HG03103 (cell line): ENCODE measurements around the gene CD47.

ENCODE experiments used
- ATAC-seq: cut with Tn5 transposase; IDR thresholded peaks from one replicate; pipeline ENCODE4 v1.9.1; 2021; ENCODE audit warnings: low read depth; ENCODE audit not compliant: unreplicated experiment

Gene CD47

GRCh38 chr3:108093616-108094015 lies 2.8 kb upstream of the CD47 start:
- ATAC-seq: no peak

- no peak for ATAC-seq
These were observed 2.2 kb upstream of the CD47 start for GRCh38 chr3:108093021-108093420.

GRCh38 chr3:108092501-108092900 lies 1.7 kb upstream of the CD47 start:
- no peak for ATAC-seq

- ATAC-seq: no peak
These were observed 843 bp upstream of the CD47 start for GRCh38 chr3:108091498-108092250.

- ATAC-seq: peak; percentile 2
These were observed 656 bp downstream of the CD47 start for GRCh38 chr3:108090049-108090700.

GRCh38 chr3:108089579-108089978 lies 1.3 kb downstream of the CD47 start:
- ATAC-seq: no peak

- ATAC-seq: peak; percentile 23
These were observed 2.1 kb downstream of the CD47 start for GRCh38 chr3:108088697-108089096.

- no peak for ATAC-seq
These were observed 2.7 kb downstream of the CD47 start for GRCh38 chr3:108088146-108088545.

- ATAC-seq: no peak
These were observed 4.2 kb downstream of the CD47 start for GRCh38 chr3:108086653-108087052.

GRCh38 chr3:108085810-108086350 lies 5.0 kb downstream of the CD47 start:
- no peak for ATAC-seq

- no peak for ATAC-seq
These were observed 5.5 kb downstream of the CD47 start for GRCh38 chr3:108085370-108085769.

- ATAC-seq: no peak
These were observed 11.0 kb downstream of the CD47 start for GRCh38 chr3:108079877-108080276.

- no peak for ATAC-seq
These were observed 11.8 kb downstream of the CD47 start for GRCh38 chr3:108079043-108079442.

GRCh38 chr3:108076564-108076963 lies 14.3 kb downstream of the CD47 start:
- ATAC-seq: no peak

- no peak for ATAC-seq
These were observed 16.9 kb downstream of the CD47 start for GRCh38 chr3:108073764-108074431.

GRCh38 chr3:108071368-108071767 lies 19.5 kb downstream of the CD47 start:
- no peak for ATAC-seq

- no peak for ATAC-seq
These were observed 20.5 kb downstream of the CD47 start for GRCh38 chr3:108070356-108070755.

GRCh38 chr3:108067768-108068167 lies 23.1 kb downstream of the CD47 start:
- no peak for ATAC-seq

- no peak for ATAC-seq
These were observed 25.7 kb downstream of the CD47 start for GRCh38 chr3:108065096-108065495.

GRCh38 chr3:108064293-108064887 lies 26.4 kb downstream of the CD47 start:
- no peak for ATAC-seq

- ATAC-seq: no peak
These were observed 28.8 kb downstream of the CD47 start for GRCh38 chr3:108062051-108062450.
